ENCODE data around the gene PALM2AKAP2. TPM values are rescaled to one million over a fixed set of nuclear protein-coding genes. Genes with fewer than 3 reads are reported as not detected.

The PALM2AKAP2 gene
- total and polyA plus RNA-seq, 4 donors = 0.51 to 37.7 (median 9.7) TPM

- TF ChIP-seq CTCF (IDR thresholded peaks at IDR 0.05; ENCODE audit: control extremely low read depth, extremely low read depth) = no peak
- Histone ChIP-seq H3K4me3 (no peak overlapping the region), H3K27me3 (ENCODE audit: control insufficient read depth in 3 of 3, insufficient read depth in 3 of 3, low read length in 2 of 3) (no peaks in the 10 kb centered on the region), H3K9me3 (ENCODE audit: control insufficient read depth in 4 of 4, insufficient read depth in 3 of 4, low read length in 3 of 4) (no peaks in the 10 kb centered on the region), H3K4me1 (ENCODE audit: control insufficient read depth in 5 of 5, insufficient read depth in 5 of 5, low read length in 5 of 5) (peaks cover 0 to 34% (median 4%) of the 10 kb centered on the region in 5 donors), H3K36me3 (ENCODE audit: control insufficient read depth in 4 of 4, insufficient read depth in 4 of 4, low read length in 4 of 4) (no peaks in the 10 kb centered on the region), H3K9ac (ENCODE audit: insufficient read depth in 1 of 2, low read length in 2 of 2) (no peak overlapping the region), H3K27ac (ENCODE audit: low read depth in 1 of 2, low read length in 1 of 2) (no peak overlapping the region)
- DNase-seq (peak in 2 of 3 donors; percentile 34 to 62), ATAC-seq (ENCODE audit: insufficient read depth, low FRiP score) (no peak)
- WGBS, 2 donors = 62 to 64% methylated on average over 2 of the region's 2 CpGs
Observed at GRCh38 chr9:109742776-109743348, 37.1 kb upstream of the PALM2AKAP2 start.

- Histone ChIP-seq H3K27me3 (ENCODE audit: control insufficient read depth in 3 of 3, insufficient read depth in 3 of 3, low read length in 2 of 3) (no peaks in the 10 kb centered on the region), H3K9ac (ENCODE audit: insufficient read depth in 1 of 2, low read length in 2 of 2) (no peak overlapping the region), H3K4me1 (ENCODE audit: control insufficient read depth in 5 of 5, insufficient read depth in 5 of 5, low read length in 5 of 5) (peaks cover 0 to 34% (median 4%) of the 10 kb centered on the region in 5 donors), H3K27ac (ENCODE audit: low read depth in 1 of 2, low read length in 1 of 2) (no peak overlapping the region), H3K9me3 (ENCODE audit: control insufficient read depth in 4 of 4, insufficient read depth in 3 of 4, low read length in 3 of 4) (no peaks in the 10 kb centered on the region), H3K36me3 (ENCODE audit: control insufficient read depth in 4 of 4, insufficient read depth in 4 of 4, low read length in 4 of 4) (no peaks in the 10 kb centered on the region), H3K4me3 (no peak overlapping the region)
- 75 to 79% methylated on average over 2 of the region's 2 CpGs for WGBS, 2 donors
- TF ChIP-seq CTCF (IDR thresholded peaks at IDR 0.05; ENCODE audit: control extremely low read depth, extremely low read depth) = no peak
- ATAC-seq (ENCODE audit: insufficient read depth, low FRiP score) (no peak), DNase-seq (no peak)
Observed at GRCh38 chr9:109743696-109744095, 36.3 kb upstream of the PALM2AKAP2 start.

- no peak overlapping the region for H3K4me3 ChIP-seq
- H3K9me3 ChIP-seq (ENCODE audit: control insufficient read depth in 4 of 4, insufficient read depth in 3 of 4, low read length in 3 of 4) = no peaks in the 10 kb centered on the region
- H3K27me3 ChIP-seq (ENCODE audit: control insufficient read depth in 3 of 3, insufficient read depth in 3 of 3, low read length in 2 of 3) = no peaks in the 10 kb centered on the region
- DNase-seq (peak; percentile 77 to 94 (median 94)), ATAC-seq (ENCODE audit: insufficient read depth, low FRiP score) (no peak)
- H3K9ac ChIP-seq (ENCODE audit: insufficient read depth in 1 of 2, low read length in 2 of 2) = no peak overlapping the region
- H3K4me1 ChIP-seq (ENCODE audit: control insufficient read depth in 5 of 5, insufficient read depth in 5 of 5, low read length in 5 of 5) = peaks cover 0 to 34% (median 4%) of the 10 kb centered on the region in 5 donors
- H3K27ac ChIP-seq (ENCODE audit: low read depth in 1 of 2, low read length in 1 of 2) = peak overlapping the region in 1 of 2 donors; percentile 71
- no peaks in the 10 kb centered on the region for H3K36me3 ChIP-seq (ENCODE audit: control insufficient read depth in 4 of 4, insufficient read depth in 4 of 4, low read length in 4 of 4)
- no peak for TF ChIP-seq CTCF (IDR thresholded peaks at IDR 0.05; ENCODE audit: control extremely low read depth, extremely low read depth)
- WGBS, 2 donors = 14 to 23% methylated on average over 11 of the region's 11 CpGs
Observed at GRCh38 chr9:109745335-109746283, 34.4 kb upstream of the PALM2AKAP2 start.

Measured in lung (tissue), 12 donors.